Epithelial cell of proximal tubule (primary cell): ENCODE measurements around the gene BTAF1. TPM values are rescaled to one million over a fixed set of nuclear protein-coding genes. Genes with fewer than 3 reads are reported as not detected.
A peak's percentile ranks its signal among the peaks of the same experiment; 100 is the strongest.

Experiments
- DNase-seq: peaks from one replicate; pipeline ENCODE4 v3.0.0-alpha.2; 2011; ENCODE audit warnings: low read depth
- H3K4me3 ChIP-seq: 2 replicates; pipeline ENCODE4 v1.5.1; 2011; ENCODE audit warnings: low read depth, mild to moderate bottlenecking, low read length
- total RNA-seq: library from RNA; depleted of rRNA; stranded (reverse); fragments of >200 nt; gene quantifications from 2 replicates; pipeline ENCODE4 v1.2.3, GENCODE V29; 2015
- TF ChIP-seq, protein P1 (sequence below): conservative IDR thresholded peaks from 2 replicates; pipeline ENCODE4 v1.5.1; 2012; ENCODE audit warnings: low read depth, mild to moderate bottlenecking, low read length

The BTAF1 gene
- 19.2 and 35.2 TPM in 2 replicates for total RNA-seq

DNA sequence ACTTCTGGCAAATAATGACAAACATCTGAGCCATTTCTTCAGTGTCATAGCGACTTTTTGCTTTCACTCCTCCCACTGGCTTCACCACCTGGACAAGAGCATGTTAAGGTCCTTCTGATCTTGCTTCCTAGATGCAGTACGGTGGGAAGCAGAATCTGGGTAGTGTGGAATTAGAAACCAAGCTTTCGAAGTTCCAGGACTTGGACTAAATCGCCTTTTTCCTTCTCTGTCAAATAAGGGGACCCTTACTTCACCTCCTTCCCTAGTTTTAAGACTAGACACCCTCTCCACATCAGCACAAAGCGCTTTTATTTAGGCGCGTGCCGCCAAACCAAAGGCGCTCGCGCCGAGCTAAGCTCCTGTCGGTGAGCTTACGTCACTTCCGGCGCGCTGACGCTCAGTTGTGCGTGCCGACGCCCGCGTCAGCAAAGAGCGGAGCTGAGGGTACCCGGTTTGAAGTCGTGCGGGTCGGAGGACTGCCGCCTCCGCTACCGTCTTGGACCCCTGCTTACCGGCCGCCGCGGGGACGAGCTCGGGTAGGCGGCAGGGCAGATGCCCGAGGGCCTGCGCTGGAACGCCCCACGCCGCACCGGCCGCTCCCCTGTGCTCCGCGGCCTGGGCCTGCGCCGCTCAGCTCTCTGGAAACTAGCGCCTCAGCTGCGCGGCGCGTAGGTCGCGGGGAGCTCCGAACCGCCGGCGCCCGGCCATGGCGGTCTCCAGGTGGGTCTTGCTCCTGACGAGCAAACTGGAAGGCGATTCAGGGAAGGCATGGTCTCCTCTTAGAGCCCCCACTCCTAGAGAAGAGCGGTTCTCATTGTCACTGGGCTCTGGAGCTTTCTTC, at the start of gene BTAF1:
TSS of gene BTAF1 (plus strand) at position 400 of the 841 bp plus-strand sequence. CDS start at position 707, 307 bp downstream.
- peak; percentile 53 for DNase-seq
- TF ChIP-seq, protein P1, sequence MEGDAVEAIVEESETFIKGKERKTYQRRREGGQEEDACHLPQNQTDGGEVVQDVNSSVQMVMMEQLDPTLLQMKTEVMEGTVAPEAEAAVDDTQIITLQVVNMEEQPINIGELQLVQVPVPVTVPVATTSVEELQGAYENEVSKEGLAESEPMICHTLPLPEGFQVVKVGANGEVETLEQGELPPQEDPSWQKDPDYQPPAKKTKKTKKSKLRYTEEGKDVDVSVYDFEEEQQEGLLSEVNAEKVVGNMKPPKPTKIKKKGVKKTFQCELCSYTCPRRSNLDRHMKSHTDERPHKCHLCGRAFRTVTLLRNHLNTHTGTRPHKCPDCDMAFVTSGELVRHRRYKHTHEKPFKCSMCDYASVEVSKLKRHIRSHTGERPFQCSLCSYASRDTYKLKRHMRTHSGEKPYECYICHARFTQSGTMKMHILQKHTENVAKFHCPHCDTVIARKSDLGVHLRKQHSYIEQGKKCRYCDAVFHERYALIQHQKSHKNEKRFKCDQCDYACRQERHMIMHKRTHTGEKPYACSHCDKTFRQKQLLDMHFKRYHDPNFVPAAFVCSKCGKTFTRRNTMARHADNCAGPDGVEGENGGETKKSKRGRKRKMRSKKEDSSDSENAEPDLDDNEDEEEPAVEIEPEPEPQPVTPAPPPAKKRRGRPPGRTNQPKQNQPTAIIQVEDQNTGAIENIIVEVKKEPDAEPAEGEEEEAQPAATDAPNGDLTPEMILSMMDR, result no peak
- peak within 1 kb of the TSS; percentile 82 for H3K4me3 ChIP-seq

DNA sequence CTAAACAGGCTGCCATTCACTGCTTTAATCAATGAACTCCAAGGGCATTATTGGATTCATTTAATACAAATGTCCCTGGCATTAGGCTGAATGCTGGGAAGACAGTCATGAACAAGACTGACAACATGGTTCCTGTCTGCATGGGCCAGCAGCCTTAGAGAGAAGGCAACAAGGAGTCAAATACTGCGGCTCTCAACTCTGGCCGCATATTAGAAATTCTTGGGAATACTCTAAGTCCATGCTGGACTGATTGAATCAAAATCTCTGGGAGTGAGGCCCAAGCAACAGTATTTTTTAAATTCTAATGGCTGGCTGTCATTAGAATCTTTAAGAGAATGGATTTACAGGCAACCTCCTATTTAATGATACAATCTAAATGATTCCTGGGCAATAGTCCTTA, 48.4 kb upstream of the BTAF1 start:
- TF ChIP-seq, protein P1, result no peak
- no peak for DNase-seq
- no peak overlapping the region for H3K4me3 ChIP-seq

DNA sequence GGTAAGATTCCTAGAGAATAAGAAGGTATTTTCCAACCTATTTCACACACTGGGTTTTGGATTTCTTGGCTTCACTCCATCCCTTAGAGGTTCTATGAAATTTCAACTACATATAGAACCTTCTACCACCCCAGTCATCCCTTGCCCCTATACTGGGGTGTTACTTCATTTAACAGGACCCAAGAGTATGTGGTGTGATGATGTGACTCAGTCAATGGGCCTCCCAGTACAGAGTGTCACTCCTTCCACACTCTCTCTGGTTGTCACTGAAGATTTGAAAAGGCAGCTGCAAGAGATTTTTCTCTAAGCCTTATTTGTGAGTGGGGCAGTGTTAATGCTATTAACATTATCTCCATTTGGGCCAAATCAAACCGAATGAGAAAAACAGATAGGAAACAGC, 47.8 kb upstream of the BTAF1 start:
- no peak for DNase-seq
- no peak overlapping the region for H3K4me3 ChIP-seq
- TF ChIP-seq, protein P1, result no peak

DNA sequence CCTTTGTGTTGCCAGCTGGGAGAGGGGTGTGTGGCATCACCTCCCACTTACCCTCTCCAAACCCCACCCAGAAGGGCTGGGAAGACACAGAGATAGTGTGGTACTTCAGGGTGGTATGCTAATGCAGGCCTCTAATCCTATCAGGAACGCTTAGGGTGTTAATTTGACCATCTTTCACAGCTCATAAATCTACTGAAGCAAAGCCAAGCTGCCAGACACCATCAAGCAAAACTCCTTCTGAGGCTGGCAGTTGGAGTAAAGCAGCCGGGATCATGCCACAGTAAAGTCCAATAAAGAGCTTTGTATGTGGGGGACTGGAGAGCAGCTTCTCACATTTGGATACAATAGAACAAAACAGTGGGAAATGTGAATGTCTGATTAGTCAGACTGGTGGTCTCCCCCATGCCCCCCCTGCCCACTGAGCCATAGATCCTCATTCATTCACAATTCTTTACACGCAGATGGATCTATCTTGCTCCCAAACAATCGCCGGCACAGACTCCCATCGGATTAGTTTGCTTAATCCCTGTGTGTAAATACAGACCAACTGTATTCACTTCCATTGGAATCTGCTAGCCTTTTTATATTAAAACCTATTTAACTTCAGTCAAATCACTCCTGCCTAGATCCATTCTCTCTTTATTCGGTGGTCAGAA, 43.9 kb upstream of the BTAF1 start:
- DNase-seq, result no peak

DNA sequence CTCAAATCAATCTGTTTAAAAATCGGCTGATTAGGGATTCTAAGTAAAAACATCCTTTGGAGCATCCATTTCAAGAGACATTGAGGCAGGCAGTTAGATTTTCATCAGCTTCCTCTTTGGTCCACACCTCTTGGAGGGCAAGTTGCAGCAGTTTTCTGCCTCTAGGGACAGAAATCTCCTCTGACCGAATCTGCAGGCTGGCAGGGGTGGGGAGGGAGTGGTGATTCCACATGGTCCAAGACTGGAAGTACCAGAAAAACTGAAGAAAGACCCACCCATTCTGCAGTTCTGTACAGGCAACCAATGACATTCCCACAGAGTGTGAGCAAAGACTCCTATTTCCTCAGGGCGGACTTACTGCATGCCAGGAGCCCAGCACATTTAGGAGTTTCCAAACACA, 43.3 kb upstream of the BTAF1 start:
- H3K4me3 ChIP-seq, result no peak overlapping the region
- TF ChIP-seq, protein P1, result no peak

More for the DNA sequence above, 43.9 kb upstream of the BTAF1 start:
- H3K4me3 ChIP-seq, result no peak overlapping the region
- TF ChIP-seq, protein P1, result no peak

DNA sequence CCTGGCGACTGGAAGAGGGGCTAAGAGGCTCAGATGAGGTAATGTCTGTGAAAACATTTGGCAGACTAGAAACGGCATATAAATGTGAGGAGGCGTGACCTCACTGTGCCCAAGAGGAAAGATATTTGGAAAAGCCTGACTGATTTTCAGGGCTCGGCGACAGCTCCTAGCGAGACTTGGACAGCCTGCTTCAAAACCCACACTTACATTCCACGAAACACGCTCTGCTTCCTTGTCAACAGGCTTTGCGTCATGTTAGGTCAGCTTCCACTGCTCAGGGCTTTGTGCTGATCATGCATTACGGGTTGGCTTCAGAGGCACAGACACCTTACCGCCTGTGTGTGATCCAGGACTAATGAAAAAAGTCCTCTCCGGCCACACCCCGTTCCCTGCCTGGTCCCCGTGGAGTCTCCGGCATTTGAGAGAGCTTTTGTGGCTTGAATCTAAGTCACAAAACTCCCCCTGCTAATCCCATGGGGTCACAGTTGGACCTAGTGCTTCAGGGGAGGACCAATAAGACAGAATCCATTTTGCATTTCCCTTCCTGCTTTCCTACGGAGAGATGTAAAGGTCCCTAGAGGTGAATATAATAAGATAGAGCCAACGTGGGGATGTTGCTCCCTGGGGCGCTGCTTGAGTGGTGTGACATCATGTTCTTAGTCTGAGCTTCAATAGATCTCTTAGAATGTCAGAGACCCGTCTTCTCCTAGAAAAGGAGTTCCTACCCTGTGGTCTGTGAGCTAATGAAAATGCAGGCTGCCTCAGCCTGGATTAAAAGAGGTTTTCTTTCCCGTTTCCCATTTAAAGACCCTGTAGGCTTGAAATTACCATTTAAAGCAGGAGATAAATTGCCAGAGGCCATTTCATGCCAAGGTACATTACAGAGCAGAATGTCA, 39.8 kb upstream of the BTAF1 start:
- DNase-seq, result peak; percentile 73
- TF ChIP-seq, protein P1, result no peak
- H3K4me3 ChIP-seq, result peak overlapping the region; percentile 42

More for the DNA sequence above, 43.3 kb upstream of the BTAF1 start:
- no peak for DNase-seq
